GM12875 (cell line): ENCODE measurements around the gene GJA4.

Experiments
- H3K4me3 ChIP-seq: one replicate; pipeline ENCODE4 v1.5.1; 2011; ENCODE audit warnings: low read depth, low read length, control low read depth
- TF ChIP-seq, protein P1 (sequence below): IDR thresholded peaks from 2 replicates; pipeline ENCODE4 v1.5.1; 2011; ENCODE audit warnings: low read depth, mild to moderate bottlenecking, control low read depth, inconsistent platforms, low read length, moderate library complexity, borderline replicate concordance; ENCODE audit not compliant: insufficient read depth

The GJA4 gene

DNA sequence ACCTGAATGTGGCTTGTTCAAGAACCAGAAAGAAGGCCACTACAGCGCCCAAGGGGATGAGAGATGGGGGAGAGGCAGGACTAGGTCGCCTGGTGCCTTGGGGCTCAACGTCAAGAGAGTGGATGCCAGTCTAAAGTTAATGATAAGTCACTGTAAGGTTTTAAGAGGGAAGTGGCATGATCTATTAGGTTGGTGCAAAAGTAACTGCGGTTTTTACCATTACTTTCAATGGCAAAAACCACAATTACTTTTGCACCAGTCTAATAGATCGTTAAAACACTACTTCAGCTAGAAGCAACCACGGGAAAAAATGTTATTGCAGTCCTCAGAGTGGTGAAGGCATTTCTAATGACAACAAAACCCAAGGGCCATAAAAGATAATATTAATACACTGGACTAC is 14.4 kb upstream of the GJA4 start:
- no peak overlapping the region for H3K4me3 ChIP-seq
- TF ChIP-seq, protein P1, sequence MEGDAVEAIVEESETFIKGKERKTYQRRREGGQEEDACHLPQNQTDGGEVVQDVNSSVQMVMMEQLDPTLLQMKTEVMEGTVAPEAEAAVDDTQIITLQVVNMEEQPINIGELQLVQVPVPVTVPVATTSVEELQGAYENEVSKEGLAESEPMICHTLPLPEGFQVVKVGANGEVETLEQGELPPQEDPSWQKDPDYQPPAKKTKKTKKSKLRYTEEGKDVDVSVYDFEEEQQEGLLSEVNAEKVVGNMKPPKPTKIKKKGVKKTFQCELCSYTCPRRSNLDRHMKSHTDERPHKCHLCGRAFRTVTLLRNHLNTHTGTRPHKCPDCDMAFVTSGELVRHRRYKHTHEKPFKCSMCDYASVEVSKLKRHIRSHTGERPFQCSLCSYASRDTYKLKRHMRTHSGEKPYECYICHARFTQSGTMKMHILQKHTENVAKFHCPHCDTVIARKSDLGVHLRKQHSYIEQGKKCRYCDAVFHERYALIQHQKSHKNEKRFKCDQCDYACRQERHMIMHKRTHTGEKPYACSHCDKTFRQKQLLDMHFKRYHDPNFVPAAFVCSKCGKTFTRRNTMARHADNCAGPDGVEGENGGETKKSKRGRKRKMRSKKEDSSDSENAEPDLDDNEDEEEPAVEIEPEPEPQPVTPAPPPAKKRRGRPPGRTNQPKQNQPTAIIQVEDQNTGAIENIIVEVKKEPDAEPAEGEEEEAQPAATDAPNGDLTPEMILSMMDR: no peak

DNA sequence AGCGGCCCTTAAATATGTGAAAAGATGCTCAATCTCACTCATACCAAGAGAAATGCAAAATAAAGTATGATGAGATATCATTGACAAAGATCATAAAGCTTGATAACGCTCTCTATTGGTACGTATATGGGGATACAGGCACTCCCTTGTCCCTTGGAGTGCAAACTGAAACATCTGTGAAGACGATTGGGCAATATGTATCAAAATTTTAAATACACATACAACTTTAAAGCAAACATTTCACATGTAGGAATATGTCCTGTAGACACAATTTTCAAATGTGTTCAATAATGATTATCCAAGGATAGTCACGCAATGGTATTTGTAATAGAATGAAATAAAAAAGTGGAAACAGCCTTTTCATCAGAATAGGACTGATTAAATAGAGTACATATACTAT is 13.8 kb upstream of the GJA4 start:
- TF ChIP-seq, protein P1: no peak
- no peak overlapping the region for H3K4me3 ChIP-seq

DNA sequence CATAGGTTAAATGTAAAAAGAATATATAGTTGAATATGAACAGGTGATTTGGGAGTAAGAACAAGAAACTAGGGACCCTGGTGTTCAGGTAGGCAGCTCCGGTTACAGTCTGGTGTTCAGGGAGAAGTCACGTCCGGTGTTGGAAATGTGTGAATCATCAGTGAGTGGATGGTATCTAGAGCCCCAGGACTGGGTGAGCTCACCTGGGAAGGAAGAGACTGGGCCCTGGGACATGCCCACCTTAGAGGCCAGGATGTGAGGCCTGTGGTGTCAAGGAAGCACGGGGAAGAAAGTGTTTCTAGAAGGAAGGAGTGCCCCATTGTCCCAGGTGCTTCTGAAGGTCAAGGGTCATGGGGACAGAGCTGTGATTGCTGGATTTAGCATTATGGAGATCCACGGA is 13.3 kb upstream of the GJA4 start:
- H3K4me3 ChIP-seq: no peak overlapping the region
- TF ChIP-seq, protein P1: no peak

DNA sequence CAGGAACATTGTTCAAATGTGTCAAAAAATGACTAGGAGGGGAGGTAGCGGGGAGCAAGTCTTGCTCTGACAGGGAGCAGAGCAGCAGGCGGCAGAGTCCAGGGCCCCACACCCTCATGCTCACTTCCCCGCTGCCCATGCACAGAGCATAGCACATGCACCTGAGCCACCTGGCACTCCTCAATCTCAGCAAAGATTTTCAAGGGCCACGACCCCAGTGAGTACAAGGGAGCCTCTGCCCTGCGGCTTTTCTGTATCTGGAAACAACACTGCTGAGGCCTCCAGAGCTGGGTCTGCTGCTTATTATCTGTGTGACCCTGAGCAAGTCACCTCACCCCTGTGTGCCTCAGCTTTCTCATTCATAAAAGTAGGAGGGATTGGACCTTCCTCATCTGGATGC is 12.8 kb upstream of the GJA4 start:
- TF ChIP-seq, protein P1: no peak
- H3K4me3 ChIP-seq: no peak overlapping the region

DNA sequence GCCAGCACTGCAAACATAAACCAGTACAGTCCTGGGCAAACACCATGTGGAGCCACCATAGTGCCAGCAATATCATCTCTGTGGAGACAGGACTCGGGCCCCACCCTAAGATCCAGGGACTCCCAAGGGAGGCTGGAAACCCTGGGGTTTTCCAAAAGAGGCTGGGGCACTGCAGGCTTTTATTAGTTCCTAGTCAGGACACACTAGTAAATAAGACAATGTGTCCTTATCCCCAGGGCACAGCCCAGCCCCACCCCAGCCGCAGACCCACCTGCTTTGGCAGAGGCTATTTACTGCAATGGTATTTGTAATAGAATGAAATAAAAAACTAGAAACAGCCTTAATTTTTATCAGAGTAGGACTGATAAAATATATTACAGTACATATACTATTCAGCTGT is 12.3 kb upstream of the GJA4 start:
- TF ChIP-seq, protein P1: no peak
- no peak overlapping the region for H3K4me3 ChIP-seq

DNA sequence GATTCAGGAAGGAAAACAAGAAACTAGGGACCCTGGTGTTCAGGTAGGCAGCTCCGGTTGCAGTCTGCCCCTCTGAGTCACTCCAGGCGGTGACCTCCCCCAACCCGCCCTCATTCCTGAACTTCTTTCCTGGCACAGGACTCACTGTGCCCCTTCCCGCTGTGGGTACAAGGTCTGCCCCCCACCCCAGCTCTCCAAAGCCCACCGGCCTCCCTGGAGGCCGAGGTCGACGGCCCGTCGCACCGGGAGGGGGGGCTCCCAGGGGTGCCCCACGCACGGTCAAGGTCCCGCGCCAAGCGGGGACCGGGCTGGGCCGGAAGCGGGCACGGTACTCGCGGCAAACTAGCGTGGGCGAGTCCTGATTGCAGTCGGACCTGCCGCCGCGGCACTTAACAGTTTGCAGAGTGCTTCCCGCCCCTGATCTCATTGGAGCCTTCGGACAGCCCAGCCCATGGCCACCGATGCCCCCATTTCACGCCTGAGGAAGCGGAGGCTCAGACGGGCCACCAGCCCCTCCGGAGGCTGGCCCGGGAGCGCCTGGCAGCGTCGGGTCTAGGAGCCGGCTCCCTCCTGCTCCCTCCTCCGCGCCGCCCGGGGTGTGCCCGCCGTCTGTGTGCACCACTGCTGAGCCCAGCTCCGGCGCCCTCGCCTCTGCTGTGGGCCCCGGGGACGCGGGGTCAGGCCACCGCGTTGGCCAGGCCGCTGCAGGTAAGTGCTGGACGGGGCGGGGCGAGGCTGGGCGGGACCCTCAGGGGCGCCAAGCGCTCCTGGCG is 11.5 kb upstream of the GJA4 start, which contains the start of gene GJB3:
Gene GJB3 (plus strand): TSS at position 144 of the 773 bp plus-strand sequence. CDS start 3,549 bp downstream, outside the sequence.
- no peak within 1 kb of the TSS for H3K4me3 ChIP-seq
- TF ChIP-seq, protein P1: no peak

DNA sequence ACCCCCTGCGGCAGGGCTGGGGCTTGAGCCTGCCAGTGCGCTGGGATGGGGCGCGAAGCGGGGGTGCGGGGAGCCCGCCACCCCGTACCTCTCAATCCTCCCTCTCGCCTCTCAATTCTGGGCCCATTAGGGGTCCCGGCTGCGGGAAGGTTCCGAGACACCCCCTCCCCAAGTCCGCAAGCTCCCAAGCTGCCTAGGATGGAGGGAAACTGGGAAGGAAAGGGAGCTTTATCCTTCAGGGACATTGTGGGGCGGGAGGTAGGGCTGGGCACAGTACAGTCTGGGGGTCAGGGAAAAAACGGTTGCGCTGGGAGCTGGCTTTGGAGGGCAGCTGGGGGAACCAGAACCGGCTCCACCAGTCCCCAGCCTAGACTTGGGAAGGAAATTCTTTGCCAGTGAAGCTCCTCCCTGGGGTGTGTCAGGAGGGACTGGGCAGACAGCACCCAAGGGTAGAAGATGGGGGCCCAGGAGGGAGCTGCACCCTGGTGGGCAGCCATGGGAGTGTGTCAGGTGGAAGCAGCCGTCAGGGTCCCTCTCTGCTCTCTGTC is 10.9 kb upstream of the GJA4 start:
- no peak overlapping the region for H3K4me3 ChIP-seq

More for the DNA sequence above, 10.9 kb upstream of the GJA4 start:
- TF ChIP-seq, protein P1: no peak
